ENCODE results near the gene SIGLEC10.
"Not testable (repeated sequence)": the region's sequence is repeated elsewhere in the genome, so short reads cannot be mapped to it uniquely, and the experiment has no call there.

The SIGLEC10 gene

GRCh38 chr19:51398096-51398704, 19.2 kb downstream of the SIGLEC10 start:
- H3K27me3 ChIP-seq (ENCODE audit: low read depth, low read length) = no peaks in the 10 kb centered on the region
- peaks cover 15% of the 10 kb centered on the region for H3K9me3 ChIP-seq (ENCODE audit: insufficient read depth, low read length)
- no peak overlapping the region for H3K4me3 ChIP-seq (ENCODE audit: low read length)
- H3K27ac ChIP-seq (ENCODE audit: low read length) = no peak overlapping the region
- TF ChIP-seq CTCF (IDR thresholded peaks at IDR 0.05; ENCODE audit: low read depth, low read length) (peak; percentile 80), EZH2phosphoT487 (IDR thresholded peaks at IDR 0.05; ENCODE audit: low read depth) (no peak)
- no peak overlapping the region for H2AFZ ChIP-seq (ENCODE audit: low read depth, low read length)
- no peak overlapping the region for H3K9ac ChIP-seq (ENCODE audit: low read length)
- H3K4me2 ChIP-seq (ENCODE audit: low read length) = peak overlapping the region; percentile 5; the same call in 1 of the 2 replicates
- no peaks in the 10 kb centered on the region for H4K20me1 ChIP-seq (ENCODE audit: insufficient read depth, low read length)
- peaks cover 12% of the 10 kb centered on the region for H3K36me3 ChIP-seq (replicated peaks; ENCODE audit: low read depth, low read length)
- peaks cover 18% of the 10 kb centered on the region for H3K4me1 ChIP-seq (ENCODE audit: low read length)
- peaks cover 5% of the 10 kb centered on the region for H3K79me2 ChIP-seq (ENCODE audit: low read length)

DNA sequence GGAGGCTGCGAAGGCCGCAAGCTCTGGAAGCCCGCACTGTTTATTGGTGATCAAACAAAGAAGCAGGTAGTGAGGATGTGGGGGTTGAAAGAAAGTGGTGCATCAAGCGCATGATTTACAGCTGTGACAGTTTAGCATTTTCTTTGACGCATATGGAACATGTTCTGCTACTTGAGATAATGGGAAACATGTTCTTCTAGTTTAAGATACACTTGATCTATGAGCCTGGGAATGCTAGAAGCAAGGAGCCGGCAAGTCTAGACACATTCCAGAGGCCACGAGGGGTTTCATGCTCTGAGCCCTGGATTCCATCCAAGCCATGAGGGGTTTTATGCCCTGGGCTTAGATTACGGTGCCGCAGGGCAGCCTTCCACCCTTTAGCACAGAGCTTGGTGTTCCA, 20.0 kb downstream of the SIGLEC10 start:
- H3K36me3 ChIP-seq (replicated peaks; ENCODE audit: low read depth, low read length); H3K79me2 ChIP-seq (ENCODE audit: low read length); H2AFZ ChIP-seq (ENCODE audit: low read depth, low read length); H3K27me3 ChIP-seq (ENCODE audit: low read depth, low read length); H3K4me2 ChIP-seq (ENCODE audit: low read length); H3K9ac ChIP-seq (ENCODE audit: low read length); H3K4me3 ChIP-seq (ENCODE audit: low read length); H4K20me1 ChIP-seq (ENCODE audit: insufficient read depth, low read length); H3K27ac ChIP-seq (ENCODE audit: low read length): not testable (repeated sequence)
- peaks cover 18% of the 10 kb centered on the region for H3K4me1 ChIP-seq (ENCODE audit: low read length)
- H3K9me3 ChIP-seq (ENCODE audit: insufficient read depth, low read length) = peaks cover 11% of the 10 kb centered on the region

DNA sequence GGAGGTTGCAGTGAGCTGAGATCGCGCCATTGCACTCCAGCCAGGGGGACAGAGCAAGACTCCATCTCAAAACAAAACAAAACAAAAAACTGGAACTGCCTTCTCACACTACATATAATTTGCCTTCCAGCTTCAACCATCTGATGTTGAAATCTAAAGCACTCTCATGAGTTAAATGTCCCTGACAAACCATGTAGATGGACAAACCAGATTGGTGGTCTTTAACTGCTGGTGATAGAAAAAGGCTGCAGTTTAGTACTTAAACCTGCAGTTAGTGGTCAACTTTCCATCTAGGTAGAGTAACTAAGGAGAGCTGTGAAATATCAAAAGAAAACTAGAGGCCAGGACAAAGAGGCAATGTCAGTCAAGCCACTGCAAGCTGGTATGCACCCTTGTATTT, 21.3 kb downstream of the SIGLEC10 start:
- Histone ChIP-seq H3K27ac (ENCODE audit: low read length) (no peak overlapping the region; the same call in 1 of the 2 replicates), H3K4me2 (ENCODE audit: low read length) (peak overlapping the region; percentile 98), H3K9ac (ENCODE audit: low read length) (peak overlapping the region; percentile 98; the same call in 1 of the 2 replicates)

GRCh38 chr19:51394050-51394836, 23.2 kb downstream of the SIGLEC10 start:
- Histone ChIP-seq H3K36me3 (replicated peaks; ENCODE audit: low read depth, low read length) (no peaks in the 10 kb centered on the region), H3K9me3 (ENCODE audit: insufficient read depth, low read length) (no peaks in the 10 kb centered on the region), H3K4me1 (ENCODE audit: low read length) (peaks cover 28% of the 10 kb centered on the region), H2AFZ (ENCODE audit: low read depth, low read length) (peak overlapping the region; percentile 70), H3K79me2 (ENCODE audit: low read length) (peaks cover 5% of the 10 kb centered on the region), H3K27me3 (ENCODE audit: low read depth, low read length) (no peaks in the 10 kb centered on the region), H3K27ac (ENCODE audit: low read length) (peak overlapping the region; percentile 87), H3K4me3 (ENCODE audit: low read length) (peak overlapping the region; percentile 95), H4K20me1 (ENCODE audit: insufficient read depth, low read length) (no peaks in the 10 kb centered on the region), H3K9ac (ENCODE audit: low read length) (peak overlapping the region; percentile 98), H3K4me2 (ENCODE audit: low read length) (peak overlapping the region; percentile 98)
- no peak for TF ChIP-seq EZH2phosphoT487 (IDR thresholded peaks at IDR 0.05; ENCODE audit: low read depth)
- peak; percentile 60 for TF ChIP-seq CTCF (IDR thresholded peaks at IDR 0.05; ENCODE audit: low read depth, low read length)

More for the DNA sequence above, 21.3 kb downstream of the SIGLEC10 start:
- TF ChIP-seq CTCF (IDR thresholded peaks at IDR 0.05; ENCODE audit: low read depth, low read length) (no peak), EZH2phosphoT487 (IDR thresholded peaks at IDR 0.05; ENCODE audit: low read depth) (no peak)
- H3K4me1 ChIP-seq (ENCODE audit: low read length) = peaks cover 22% of the 10 kb centered on the region
- H2AFZ ChIP-seq (ENCODE audit: low read depth, low read length) = no peak overlapping the region
- no peaks in the 10 kb centered on the region for H3K36me3 ChIP-seq (replicated peaks; ENCODE audit: low read depth, low read length)
- H3K79me2 ChIP-seq (ENCODE audit: low read length) = peaks cover 5% of the 10 kb centered on the region
- no peaks in the 10 kb centered on the region for H3K27me3 ChIP-seq (ENCODE audit: low read depth, low read length)
- H3K9me3 ChIP-seq (ENCODE audit: insufficient read depth, low read length) = no peaks in the 10 kb centered on the region
- no peaks in the 10 kb centered on the region for H4K20me1 ChIP-seq (ENCODE audit: insufficient read depth, low read length)
- H3K4me3 ChIP-seq (ENCODE audit: low read length) = peak overlapping the region; percentile 95; the same call in 1 of the 2 replicates
